Astrocyte of the spinal cord (primary cell): ENCODE results near the gene SYNDIG1.

Source experiments
- DNase-seq: peaks from one replicate; pipeline ENCODE4 v3.0.0; 2011; ENCODE audit warnings: low read depth, low spot score
- H3K4me3 ChIP-seq: 2 replicates; pipeline ENCODE4 v1.5.1; 2011; ENCODE audit warnings: low read depth, mild to moderate bottlenecking, low read length, moderate library complexity
- CTCF ChIP-seq: IDR thresholded peaks from 2 replicates; pipeline ENCODE4 v1.5.1; 2012; ENCODE audit warnings: low read depth, mild to moderate bottlenecking, low read length, inconsistent platforms
- in situ Hi-C: cut with HindIII; loops from 2 replicates; pipeline ENCODE4 v1.10.0; 2017; ENCODE audit warnings: low sequenced_read_pairs

The SYNDIG1 gene

DNA sequence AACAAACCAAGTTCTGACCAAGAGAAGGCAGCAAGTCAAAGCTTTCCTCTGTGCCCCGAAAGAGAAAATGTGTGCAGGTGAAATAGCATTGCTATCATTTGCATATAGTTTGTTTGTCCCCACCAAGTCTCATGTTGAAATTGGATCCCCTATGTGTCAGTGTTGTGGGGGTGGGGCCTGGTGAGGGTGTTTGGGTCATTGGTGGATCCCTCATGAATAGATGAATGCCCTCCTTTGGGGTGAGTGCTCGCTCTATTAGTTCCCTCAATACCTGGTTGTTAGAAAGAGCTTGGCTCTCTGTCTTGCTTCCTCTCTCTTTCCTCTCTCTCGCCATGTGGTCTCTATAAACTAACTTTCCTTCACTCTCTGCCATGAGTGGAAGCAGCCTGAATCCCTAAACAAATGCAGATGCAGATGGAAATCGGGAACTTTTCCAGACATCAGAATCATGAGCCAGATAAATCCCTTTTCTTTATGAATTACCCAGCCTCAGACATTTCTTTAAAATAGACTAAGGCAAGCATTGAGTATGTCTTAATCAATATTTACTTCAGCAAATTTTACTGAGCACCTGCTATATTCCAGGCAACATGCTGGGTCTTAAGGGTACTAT, 43.8 kb upstream of the SYNDIG1 start:
- TF ChIP-seq CTCF = no peak
- DNase-seq = no peak
- in situ Hi-C loops = no loop called here
- H3K4me3 ChIP-seq = no peak overlapping the region

- in situ Hi-C loops = no loop called here
- no peak for DNase-seq
- TF ChIP-seq CTCF = no peak
- no peak overlapping the region for H3K4me3 ChIP-seq
Observed at GRCh38 chr20:24431279-24432045, 38.0 kb upstream of the SYNDIG1 start.

GRCh38 chr20:24432046-24432442, 37.4 kb upstream of the SYNDIG1 start:
- no peak overlapping the region for H3K4me3 ChIP-seq
- in situ Hi-C loops = no loop called here
- DNase-seq = no peak
- TF ChIP-seq CTCF = peak; percentile 9

DNA sequence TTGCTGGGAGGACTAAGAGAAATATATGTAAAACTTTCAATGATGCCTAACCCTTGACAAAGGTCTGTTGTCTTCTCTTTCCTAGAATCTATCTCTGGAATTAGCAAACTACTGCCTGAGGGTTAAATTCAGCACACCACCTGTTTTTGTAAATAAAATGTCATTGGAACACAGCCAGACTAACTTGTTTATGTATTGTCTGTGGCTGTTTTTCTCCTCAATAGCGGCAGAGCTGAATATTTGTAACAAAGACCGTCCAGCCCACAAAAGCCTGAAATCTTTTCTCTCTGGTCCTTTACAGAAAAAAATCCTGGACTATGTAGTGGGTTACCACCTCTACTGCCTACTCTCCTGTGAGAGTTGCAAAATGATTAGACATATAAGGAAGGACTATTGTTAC, 33.3 kb upstream of the SYNDIG1 start:
- TF ChIP-seq CTCF = no peak
- no peak overlapping the region for H3K4me3 ChIP-seq
- in situ Hi-C loops = no loop called here
- no peak for DNase-seq

DNA sequence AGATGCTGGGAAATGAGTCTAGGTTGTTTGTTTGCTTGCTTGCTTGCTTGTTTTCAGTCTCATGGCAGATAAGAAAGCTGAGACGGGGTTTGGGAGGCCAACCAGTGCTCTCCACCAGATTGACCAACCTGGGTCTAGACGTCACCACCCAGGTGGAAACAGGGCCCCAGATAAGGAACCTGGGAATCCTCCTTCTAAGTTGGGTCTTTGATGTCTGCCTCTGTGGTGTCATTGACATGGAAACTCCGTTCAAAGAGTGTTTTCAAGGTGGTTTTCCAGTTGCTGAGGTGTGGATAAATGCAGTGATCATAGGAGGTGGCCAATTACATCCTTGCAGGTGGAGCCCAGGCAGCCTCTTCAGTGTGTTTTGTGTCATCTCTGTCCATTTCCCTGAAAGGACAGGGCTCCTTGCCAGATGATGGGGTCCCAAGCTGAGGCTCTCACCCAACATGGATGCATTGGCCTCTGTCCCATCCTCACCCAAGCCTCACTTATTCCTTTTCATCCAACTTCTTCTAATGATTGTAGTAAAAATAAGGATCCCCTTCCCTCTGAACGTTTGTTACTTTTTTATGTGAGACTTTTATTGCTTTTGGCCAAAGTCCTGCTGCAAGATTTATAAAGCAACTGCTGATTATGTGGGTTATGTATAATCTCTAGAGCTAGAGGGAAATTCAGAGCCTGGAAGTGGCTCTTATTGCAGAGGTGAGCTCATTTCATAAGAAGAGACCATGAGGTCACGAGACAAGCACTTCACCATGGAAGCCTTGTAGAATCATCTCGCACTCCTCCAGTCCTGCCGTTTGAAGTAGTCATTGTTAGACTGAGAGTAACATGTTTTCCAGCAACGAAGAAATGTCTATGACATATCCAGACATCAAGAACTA, 32.0 kb upstream of the SYNDIG1 start:
- in situ Hi-C loops = no loop called here
- no peak for TF ChIP-seq CTCF

GRCh38 chr20:24438331-24438730, 31.1 kb upstream of the SYNDIG1 start:
- TF ChIP-seq CTCF = no peak
- in situ Hi-C loops = no loop called here
- no peak for DNase-seq
- no peak overlapping the region for H3K4me3 ChIP-seq

More for the DNA sequence above, 32.0 kb upstream of the SYNDIG1 start:
- no peak overlapping the region for H3K4me3 ChIP-seq
- no peak for DNase-seq
